Measurements from ENCODE around the gene ZNF225.

The ZNF225 gene

GRCh38 chr19:44092108-44092507 lies 21.1 kb upstream of the ZNF225 start:
- H2AFZ ChIP-seq (ENCODE audit: low read length) = no peak overlapping the region
- H3K4me1 ChIP-seq (ENCODE audit: insufficient read depth, low read length, severe bottlenecking) = peaks cover 13% of the 10 kb centered on the region
- 0 out of 2 replicates have a peak, but pooled peaks cover 5% of the 10 kb centered on the region for H3K79me2 ChIP-seq (ENCODE audit: insufficient read depth, low read length)
- H3K9me2 ChIP-seq (ENCODE audit: low read depth, low read length) = no peaks in the 10 kb centered on the region
- no peaks in the 10 kb centered on the region for H3K27me3 ChIP-seq (ENCODE audit: insufficient read depth, low read length)
- no peak overlapping the region for H3K27ac ChIP-seq (ENCODE audit: low read depth, low read length, poor library complexity, severe bottlenecking)
- no peak overlapping the region for H3K4me2 ChIP-seq (ENCODE audit: low read length)
- no peaks in the 10 kb centered on the region for H3F3A ChIP-seq (ENCODE audit: insufficient read depth, low read length)
- H3K4me3 ChIP-seq (ENCODE audit: low read depth, low read length, poor library complexity, severe bottlenecking) = no peak overlapping the region
- H3K9me3 ChIP-seq (ENCODE audit: low read length) = 0 out of 2 replicates have a peak, but pooled peaks cover 3% of the 10 kb centered on the region
- H4K20me1 ChIP-seq (ENCODE audit: insufficient read depth, low read length) = no peaks in the 10 kb centered on the region
- TF ChIP-seq EZH2 (IDR thresholded peaks at IDR 0.05; ENCODE audit: borderline replicate concordance, low read length) (no peak), CTCF (IDR thresholded peaks at IDR 0.05; ENCODE audit: low read length) (no peak)
- no peak overlapping the region for H3K9ac ChIP-seq (ENCODE audit: low read length)
- H3K36me3 ChIP-seq (ENCODE audit: insufficient read depth, low read length) = peaks cover 10% of the 10 kb centered on the region

- peak within 1 kb of the TSS; percentile 17 for H3K27ac ChIP-seq (ENCODE audit: low read depth, low read length, poor library complexity, severe bottlenecking)
Observed at GRCh38 chr19:44093931-44094765, 19.1 kb upstream of the ZNF225 start, which contains the start of gene ZNF224. TSS of gene ZNF224 (plus strand) at chr19:44094361. CDS start at chr19:44097874, 3,513 bp downstream.

GRCh38 chr19:44107751-44108150 lies 5.4 kb upstream of the ZNF225 start:
- TF ChIP-seq CTCF (IDR thresholded peaks at IDR 0.05; ENCODE audit: low read length) (no peak), EZH2 (IDR thresholded peaks at IDR 0.05; ENCODE audit: borderline replicate concordance, low read length) (no peak)
- Histone ChIP-seq H3K4me2 (ENCODE audit: low read length) (no peak overlapping the region), H2AFZ (ENCODE audit: low read length) (no peak overlapping the region), H3K4me3 (ENCODE audit: low read depth, low read length, poor library complexity, severe bottlenecking) (no peak overlapping the region), H3K9me3 (ENCODE audit: low read length) (peaks cover 41% of the 10 kb centered on the region), H3K9ac (ENCODE audit: low read length) (no peak overlapping the region), H3K9me2 (ENCODE audit: low read depth, low read length) (no peaks in the 10 kb centered on the region), H3K4me1 (ENCODE audit: insufficient read depth, low read length, severe bottlenecking) (no peaks in the 10 kb centered on the region), H3K79me2 (ENCODE audit: insufficient read depth, low read length) (no peaks in the 10 kb centered on the region), H3K27me3 (ENCODE audit: insufficient read depth, low read length) (no peaks in the 10 kb centered on the region), H3K27ac (ENCODE audit: low read depth, low read length, poor library complexity, severe bottlenecking) (no peak overlapping the region), H4K20me1 (ENCODE audit: insufficient read depth, low read length) (no peaks in the 10 kb centered on the region), H3F3A (ENCODE audit: insufficient read depth, low read length) (no peaks in the 10 kb centered on the region), H3K36me3 (ENCODE audit: insufficient read depth, low read length) (peaks cover 54% of the 10 kb centered on the region)

More at GRCh38 chr19:44093931-44094765, 19.1 kb upstream of the ZNF225 start, which contains the start of gene ZNF224:
- Histone ChIP-seq H2AFZ (ENCODE audit: low read length) (peak within 1 kb of the TSS; percentile 99), H3K4me1 (ENCODE audit: insufficient read depth, low read length, severe bottlenecking) (peaks cover 13% of the 10 kb centered on the region), H3K36me3 (ENCODE audit: insufficient read depth, low read length) (peaks cover 31% of the 10 kb centered on the region), H3K9me2 (ENCODE audit: low read depth, low read length) (no peaks in the 10 kb centered on the region), H3K9ac (ENCODE audit: low read length) (peak within 1 kb of the TSS; percentile 73), H3K9me3 (ENCODE audit: low read length) (0 out of 2 replicates have a peak, but pooled peaks cover 7% of the 10 kb centered on the region), H3K4me2 (ENCODE audit: low read length) (peak within 1 kb of the TSS; percentile 93), H3K79me2 (ENCODE audit: insufficient read depth, low read length) (0 out of 2 replicates have a peak, but pooled peaks cover 5% of the 10 kb centered on the region), H3F3A (ENCODE audit: insufficient read depth, low read length) (no peaks in the 10 kb centered on the region), H4K20me1 (ENCODE audit: insufficient read depth, low read length) (no peaks in the 10 kb centered on the region), H3K27me3 (ENCODE audit: insufficient read depth, low read length) (no peaks in the 10 kb centered on the region), H3K4me3 (ENCODE audit: low read depth, low read length, poor library complexity, severe bottlenecking) (peak within 1 kb of the TSS; percentile 76)
- TF ChIP-seq CTCF (IDR thresholded peaks at IDR 0.05; ENCODE audit: low read length) (no peak), EZH2 (IDR thresholded peaks at IDR 0.05; ENCODE audit: borderline replicate concordance, low read length) (no peak)
